Measurements from ENCODE around the gene TOPAZ1. TPM values are rescaled to one million over a fixed set of nuclear protein-coding genes. Genes with fewer than 3 reads are reported as not detected.

Gene TOPAZ1
- total and polyA plus RNA-seq, 9 of the 15 experiments (the other 6 are each of a cell fraction or from before 2014, with no cell fraction given), result 0.01 TPM; not detected in 8

GRCh38 chr3:44318891-44319311 lies 77.2 kb downstream of the TOPAZ1 start (continued):
- peak; percentile 51 to 67 (median 61) for TF ChIP-seq CTCF (IDR thresholded peaks at IDR 0.05 in 2 of 3, conservative IDR thresholded peaks at IDR 0.05 in 1 of 3; ENCODE audit: insufficient read depth in 2 of 3, low read depth in 1 of 3, low read length in 3 of 3)
- TF ChIP-seq TSHZ1 (CRISPR knock-in tag; IDR thresholded peaks at IDR 0.05), result no peak
- no peak for TF ChIP-seq ZBTB49 (CRISPR knock-in tag; IDR thresholded peaks at IDR 0.05; ENCODE audit: borderline replicate concordance)
- peak; percentile 52 for TF ChIP-seq PRDM10 (IDR thresholded peaks at IDR 0.05; ENCODE audit: partially characterized antibody)
- TF ChIP-seq RCOR1 (IDR thresholded peaks at IDR 0.05; ENCODE audit: borderline replicate concordance in 1 of 2, low read depth in 2 of 2, low read length in 2 of 2), result 0 out of 4 replicates have a peak, but pooled peaks of 1 of the 2 experiments have one; percentile 5
- TF ChIP-seq HMBOX1 (IDR thresholded peaks at IDR 0.05), result no peak
- no peak for TF ChIP-seq ARID3A (IDR thresholded peaks at IDR 0.05; ENCODE audit: borderline replicate concordance, low read depth, low read length)

All from K562 (cell line).